Mesothelial cell of epicardium (in vitro differentiated cells): ENCODE data around the gene ANKRD29. TPM values are rescaled to one million over a fixed set of nuclear protein-coding genes. Genes with fewer than 3 reads are reported as not detected.
A peak's percentile ranks its signal among the peaks of the same experiment; 100 is the strongest.

Source experiments
- DNase-seq, 2 experiments: peaks; one replicate each; pipeline ENCODE4 v3.0.0; 2021; ENCODE audit warnings: low spot score in 2 of 2; ENCODE audit not compliant: unreplicated experiment in 2 of 2
- H3K27ac Mint-ChIP-seq: 2 replicates; pipeline ENCODE4 v1.8.0; 2021; ENCODE audit warnings: mixed read lengths
- H3K27me3 Mint-ChIP-seq: 2 replicates; pipeline ENCODE4 v1.8.0; 2021; ENCODE audit warnings: low read depth, mixed read lengths
- H3K36me3 Mint-ChIP-seq: 2 replicates; pipeline ENCODE4 v1.8.0; 2021; ENCODE audit warnings: mixed read lengths
- H3K4me1 Mint-ChIP-seq: 2 replicates; pipeline ENCODE4 v1.8.0; 2021; ENCODE audit warnings: mixed read lengths
- H3K4me3 Mint-ChIP-seq: 2 replicates; pipeline ENCODE4 v1.8.0; 2021; ENCODE audit warnings: mild to moderate bottlenecking, moderate library complexity, mixed read lengths
- H3K9me3 Mint-ChIP-seq: 2 replicates; pipeline ENCODE4 v1.8.0; 2021; ENCODE audit warnings: mixed read lengths
- CTCF ChIP-seq: fragments of 200-600 bp; sonication (generic); IDR thresholded peaks from one replicate; pipeline ENCODE4 v1.5.0; 2021; ENCODE audit warnings: antibody characterized with exemption; ENCODE audit not compliant: unreplicated experiment
- total RNA-seq: library from RNA; stranded (reverse); gene quantifications from 3 replicates; pipeline ENCODE4 v1.2.1, GENCODE V29; 2021

Gene ANKRD29
- total RNA-seq, 1 donor from 2014 or later, result 2.3 TPM

- DNase-seq, result no peak
- no peaks in the 10 kb centered on the region for H3K27me3 Mint-ChIP-seq
- no peaks in the 10 kb centered on the region for H3K9me3 Mint-ChIP-seq
- no peak overlapping the region for H3K4me3 Mint-ChIP-seq
- peaks cover 25% of the 10 kb centered on the region for H3K4me1 Mint-ChIP-seq
- H3K27ac Mint-ChIP-seq, result peak overlapping the region; percentile 84
- no peak for TF ChIP-seq CTCF
- H3K36me3 Mint-ChIP-seq, result peaks cover 35% of the 10 kb centered on the region
Measured at GRCh38 chr18:23569299-23570063, 93.2 kb downstream of the ANKRD29 start.

GRCh38 chr18:23568281-23569138 lies 94.2 kb downstream of the ANKRD29 start:
- DNase-seq, result no peak

GRCh38 chr18:23567671-23568070 lies 95.0 kb downstream of the ANKRD29 start:
- no peak for DNase-seq
- no peak overlapping the region for H3K27ac Mint-ChIP-seq
- H3K36me3 Mint-ChIP-seq, result peaks cover 37% of the 10 kb centered on the region
- no peaks in the 10 kb centered on the region for H3K27me3 Mint-ChIP-seq
- no peak for TF ChIP-seq CTCF
- no peak overlapping the region for H3K4me3 Mint-ChIP-seq
- peaks cover 18% of the 10 kb centered on the region for H3K4me1 Mint-ChIP-seq
- H3K9me3 Mint-ChIP-seq, result no peaks in the 10 kb centered on the region

More at GRCh38 chr18:23568281-23569138, 94.2 kb downstream of the ANKRD29 start:
- H3K9me3 Mint-ChIP-seq, result no peaks in the 10 kb centered on the region
- TF ChIP-seq CTCF, result no peak
- no peak overlapping the region for H3K4me3 Mint-ChIP-seq
- H3K4me1 Mint-ChIP-seq, result peaks cover 18% of the 10 kb centered on the region
- H3K36me3 Mint-ChIP-seq, result peaks cover 37% of the 10 kb centered on the region
- H3K27ac Mint-ChIP-seq, result peak overlapping the region; percentile 84
- no peaks in the 10 kb centered on the region for H3K27me3 Mint-ChIP-seq

- DNase-seq, result no peak
- H3K4me3 Mint-ChIP-seq, result no peak overlapping the region
- H3K9me3 Mint-ChIP-seq, result no peaks in the 10 kb centered on the region
- H3K4me1 Mint-ChIP-seq, result peaks cover 13% of the 10 kb centered on the region
- H3K27ac Mint-ChIP-seq, result no peak overlapping the region
- H3K27me3 Mint-ChIP-seq, result no peaks in the 10 kb centered on the region
- no peak for TF ChIP-seq CTCF
- peaks cover 47% of the 10 kb centered on the region for H3K36me3 Mint-ChIP-seq
Measured at GRCh38 chr18:23565916-23566547, 96.7 kb downstream of the ANKRD29 start.

GRCh38 chr18:23563377-23564043 lies 99.2 kb downstream of the ANKRD29 start:
- no peak for TF ChIP-seq CTCF
- peaks cover 5% of the 10 kb centered on the region for H3K4me1 Mint-ChIP-seq
- H3K4me3 Mint-ChIP-seq, result no peak overlapping the region
- no peaks in the 10 kb centered on the region for H3K27me3 Mint-ChIP-seq
- H3K27ac Mint-ChIP-seq, result no peak overlapping the region
- peaks cover 49% of the 10 kb centered on the region for H3K36me3 Mint-ChIP-seq
- H3K9me3 Mint-ChIP-seq, result no peaks in the 10 kb centered on the region
- no peak for DNase-seq
